AG04450 (cell line): Measurements from ENCODE around the gene DAPK2. TPM values are rescaled to one million over a fixed set of nuclear protein-coding genes. Genes with fewer than 3 reads are reported as not detected.

Source experiments
- CTCF ChIA-PET: fragments of 300-600, 350-600 bp; formaldehyde crosslinking; extraction: SDS; loops from one replicate; lab custom pipeline; 2022; ENCODE audit warnings: antibody characterized with exemption, inconsistent platforms; lab: Charles Lee
- POLR2A ChIA-PET: fragments of 350-600 bp; formaldehyde crosslinking; extraction: SDS; loops from one replicate; lab custom pipeline; 2021; ENCODE audit warnings: antibody characterized with exemption, inconsistent platforms; lab: Yijun Ruan, JAX
- DNase-seq: peaks from one replicate; pipeline ENCODE4 v3.0.0-alpha.2; 2011; ENCODE audit warnings: low read depth, low spot score
- H3K27ac ChIP-seq: one replicate; pipeline ENCODE4 v1.5.1; 2012; ENCODE audit warnings: low read depth, low read length, control low read depth
- H3K27me3 ChIP-seq: one replicate; pipeline ENCODE4 v1.6.0; 2012; ENCODE audit warnings: low read length; ENCODE audit not compliant: control insufficient read depth, insufficient read depth
- H3K4me3 ChIP-seq: 2 replicates; pipeline ENCODE4 v1.5.1; 2011; ENCODE audit warnings: mild to moderate bottlenecking, low read depth, low read length, control low read depth
- H3K9me3 ChIP-seq: 2 replicates; pipeline ENCODE4 v1.5.1; 2012; ENCODE audit warnings: low read length; ENCODE audit not compliant: control insufficient read depth, insufficient read depth
- polyA plus RNA-seq: library from polyadenylated mRNA; depleted of rRNA; stranded (reverse); fragments of >200 nt; gene quantifications from 2 replicates; pipeline ENCODE4 v1.2.3, GENCODE V29; 2011
- TF ChIP-seq, protein P1 (sequence below): IDR thresholded peaks from 2 replicates; pipeline ENCODE4 v1.5.1; 2011; ENCODE audit warnings: low read depth, low read length, control low read depth, inconsistent platforms

DAPK2 gene
- polyA plus RNA-seq, 1 experiment = 0.42 TPM

DNA sequence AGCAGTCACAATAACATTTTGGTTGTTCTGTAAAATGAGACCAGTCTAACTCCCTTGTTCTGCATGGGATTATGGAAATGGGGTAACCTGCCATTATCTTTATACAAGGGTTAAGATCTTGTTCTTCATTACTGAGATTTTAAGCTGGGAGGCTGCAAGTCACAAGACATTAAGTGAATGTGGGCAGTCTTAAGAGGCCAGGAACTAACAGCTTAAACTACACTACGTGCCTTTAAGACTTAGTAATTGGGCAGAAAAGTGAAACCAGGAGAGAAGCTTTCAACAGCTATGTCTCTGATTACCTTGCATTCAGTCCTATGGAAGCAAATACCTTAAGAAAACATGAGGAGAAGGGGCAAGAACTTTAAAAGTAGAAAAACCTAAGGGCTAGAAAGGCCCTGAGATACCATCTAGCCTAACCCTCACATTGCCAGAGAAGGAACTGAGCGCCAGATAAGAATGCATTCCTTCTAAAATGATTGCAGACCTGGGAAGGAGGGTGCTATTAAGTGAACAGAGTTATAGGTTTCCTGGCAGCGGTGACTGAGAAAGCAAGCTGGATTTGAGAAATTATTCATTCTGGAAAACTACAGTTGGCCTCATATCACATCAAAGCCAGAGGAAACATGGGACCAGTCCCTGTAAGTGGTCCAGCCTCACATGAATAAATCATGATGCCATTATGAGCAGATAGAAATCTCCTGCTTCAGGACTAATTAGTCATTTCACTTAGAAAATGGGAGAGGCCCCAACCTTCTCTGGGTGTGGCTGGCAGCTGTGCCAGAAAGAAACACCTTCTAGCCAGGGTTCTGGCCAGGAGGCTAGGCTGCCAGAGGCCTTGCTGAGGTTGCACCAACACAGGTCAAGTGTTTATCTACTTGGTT, 32.9 kb downstream of the DAPK2 start:
- Histone ChIP-seq H3K9me3 (peaks cover 3% of the 10 kb centered on the region; the same call in 1 of the 2 replicates), H3K4me3 (no peak overlapping the region), H3K27ac (no peak overlapping the region), H3K27me3 (peaks cover 15% of the 10 kb centered on the region)
- TF ChIP-seq, protein P1, sequence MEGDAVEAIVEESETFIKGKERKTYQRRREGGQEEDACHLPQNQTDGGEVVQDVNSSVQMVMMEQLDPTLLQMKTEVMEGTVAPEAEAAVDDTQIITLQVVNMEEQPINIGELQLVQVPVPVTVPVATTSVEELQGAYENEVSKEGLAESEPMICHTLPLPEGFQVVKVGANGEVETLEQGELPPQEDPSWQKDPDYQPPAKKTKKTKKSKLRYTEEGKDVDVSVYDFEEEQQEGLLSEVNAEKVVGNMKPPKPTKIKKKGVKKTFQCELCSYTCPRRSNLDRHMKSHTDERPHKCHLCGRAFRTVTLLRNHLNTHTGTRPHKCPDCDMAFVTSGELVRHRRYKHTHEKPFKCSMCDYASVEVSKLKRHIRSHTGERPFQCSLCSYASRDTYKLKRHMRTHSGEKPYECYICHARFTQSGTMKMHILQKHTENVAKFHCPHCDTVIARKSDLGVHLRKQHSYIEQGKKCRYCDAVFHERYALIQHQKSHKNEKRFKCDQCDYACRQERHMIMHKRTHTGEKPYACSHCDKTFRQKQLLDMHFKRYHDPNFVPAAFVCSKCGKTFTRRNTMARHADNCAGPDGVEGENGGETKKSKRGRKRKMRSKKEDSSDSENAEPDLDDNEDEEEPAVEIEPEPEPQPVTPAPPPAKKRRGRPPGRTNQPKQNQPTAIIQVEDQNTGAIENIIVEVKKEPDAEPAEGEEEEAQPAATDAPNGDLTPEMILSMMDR = no peak
- no peak for DNase-seq
- ChIA-PET POLR2A (no interaction called here), CTCF (no interaction called here)

DNA sequence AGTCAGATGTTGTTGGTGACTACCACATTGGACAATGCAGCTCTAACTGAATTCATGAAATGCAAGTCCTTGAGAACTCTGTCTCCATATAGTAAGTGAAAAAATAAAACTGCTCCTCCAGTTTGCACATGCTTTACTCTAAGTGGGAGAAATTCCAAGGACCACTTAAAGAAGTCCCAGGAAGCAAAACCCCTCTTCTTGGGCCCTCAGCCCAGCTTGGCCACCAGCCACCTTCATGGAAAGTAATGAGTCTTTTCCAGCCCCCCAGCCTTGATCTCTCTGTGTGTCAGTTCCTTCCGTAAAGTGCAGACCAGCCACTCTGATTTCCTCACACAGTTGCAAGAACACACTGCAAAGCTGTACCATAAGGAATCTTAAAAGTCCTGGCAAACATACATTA, 34.5 kb downstream of the DAPK2 start:
- CTCF ChIA-PET = no interaction called here

GRCh38 chr15:64010719-64011118, 35.6 kb downstream of the DAPK2 start:
- TF ChIP-seq, protein P1 = no peak
- H3K27me3 ChIP-seq = peaks cover 26% of the 10 kb centered on the region
- CTCF ChIA-PET = no interaction called here
- no peak overlapping the region for H3K4me3 ChIP-seq
- POLR2A ChIA-PET = no interaction called here
- H3K9me3 ChIP-seq = no peaks in the 10 kb centered on the region; the same call in 1 of the 2 replicates
- no peak overlapping the region for H3K27ac ChIP-seq
- DNase-seq = no peak

More for the DNA sequence above, 34.5 kb downstream of the DAPK2 start:
- H3K27me3 ChIP-seq = peaks cover 24% of the 10 kb centered on the region
- TF ChIP-seq, protein P1 = no peak
- H3K9me3 ChIP-seq = peaks cover 3% of the 10 kb centered on the region; the same call in 1 of the 2 replicates
- POLR2A ChIA-PET = no interaction called here
- no peak overlapping the region for H3K4me3 ChIP-seq
- no peak overlapping the region for H3K27ac ChIP-seq
- no peak for DNase-seq

GRCh38 chr15:64009798-64010261, 36.5 kb downstream of the DAPK2 start:
- POLR2A ChIA-PET = no interaction called here
- Histone ChIP-seq H3K27me3 (peaks cover 30% of the 10 kb centered on the region), H3K27ac (no peak overlapping the region), H3K4me3 (no peak overlapping the region), H3K9me3 (no peaks in the 10 kb centered on the region)
- CTCF ChIA-PET = no interaction called here
- TF ChIP-seq, protein P1 = no peak
- no peak for DNase-seq

DNA sequence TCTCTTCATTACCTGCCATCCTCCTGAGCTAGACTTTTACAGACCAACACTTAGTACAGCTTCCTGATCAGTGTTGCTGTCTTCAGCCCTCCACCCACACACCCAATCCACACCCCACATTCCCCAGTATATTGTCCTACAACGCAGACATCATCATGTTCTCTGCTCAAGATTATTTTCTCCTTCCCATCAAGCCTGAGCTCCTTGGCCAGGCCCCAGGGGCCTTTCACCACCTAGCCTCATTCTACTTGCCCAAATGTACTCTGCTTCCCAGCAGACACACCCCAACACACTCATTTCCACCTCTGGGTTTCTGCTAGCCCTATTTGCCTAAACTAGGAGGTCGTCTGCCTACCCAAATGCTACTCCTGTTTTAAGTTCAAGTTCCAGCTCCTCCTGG, 37.0 kb downstream of the DAPK2 start:
- Histone ChIP-seq H3K27ac (no peak overlapping the region), H3K27me3 (peaks cover 30% of the 10 kb centered on the region), H3K4me3 (no peak overlapping the region), H3K9me3 (no peaks in the 10 kb centered on the region)
- POLR2A ChIA-PET = no interaction called here
- TF ChIP-seq, protein P1 = no peak
- CTCF ChIA-PET = interaction anchor here (2.2 kb wide), 1 partner anchor 64 kb away, joined by 5 read pairs; no protein-coding TSS in a partner anchor
- no peak for DNase-seq
